Fibroblast of pulmonary artery (primary cell): ENCODE measurements around the gene TLR1.

ENCODE experiments used
- DNase-seq: peaks from one replicate; pipeline ENCODE4 v3.0.0-alpha.2; 2010; ENCODE audit warnings: low read depth
- H3K4me3 ChIP-seq: replicated peaks from 2 replicates; pipeline ENCODE4 v1.5.1; 2011; ENCODE audit warnings: low read depth, mild to moderate bottlenecking, control low read depth, low read length, moderate library complexity
- TF ChIP-seq, protein P1 (sequence below): IDR thresholded peaks from 2 replicates; pipeline ENCODE4 v1.5.1; 2011; ENCODE audit warnings: mild to moderate bottlenecking, control low read depth, low read length, inconsistent platforms; ENCODE audit errors: missing control alignments

TLR1 gene

DNA sequence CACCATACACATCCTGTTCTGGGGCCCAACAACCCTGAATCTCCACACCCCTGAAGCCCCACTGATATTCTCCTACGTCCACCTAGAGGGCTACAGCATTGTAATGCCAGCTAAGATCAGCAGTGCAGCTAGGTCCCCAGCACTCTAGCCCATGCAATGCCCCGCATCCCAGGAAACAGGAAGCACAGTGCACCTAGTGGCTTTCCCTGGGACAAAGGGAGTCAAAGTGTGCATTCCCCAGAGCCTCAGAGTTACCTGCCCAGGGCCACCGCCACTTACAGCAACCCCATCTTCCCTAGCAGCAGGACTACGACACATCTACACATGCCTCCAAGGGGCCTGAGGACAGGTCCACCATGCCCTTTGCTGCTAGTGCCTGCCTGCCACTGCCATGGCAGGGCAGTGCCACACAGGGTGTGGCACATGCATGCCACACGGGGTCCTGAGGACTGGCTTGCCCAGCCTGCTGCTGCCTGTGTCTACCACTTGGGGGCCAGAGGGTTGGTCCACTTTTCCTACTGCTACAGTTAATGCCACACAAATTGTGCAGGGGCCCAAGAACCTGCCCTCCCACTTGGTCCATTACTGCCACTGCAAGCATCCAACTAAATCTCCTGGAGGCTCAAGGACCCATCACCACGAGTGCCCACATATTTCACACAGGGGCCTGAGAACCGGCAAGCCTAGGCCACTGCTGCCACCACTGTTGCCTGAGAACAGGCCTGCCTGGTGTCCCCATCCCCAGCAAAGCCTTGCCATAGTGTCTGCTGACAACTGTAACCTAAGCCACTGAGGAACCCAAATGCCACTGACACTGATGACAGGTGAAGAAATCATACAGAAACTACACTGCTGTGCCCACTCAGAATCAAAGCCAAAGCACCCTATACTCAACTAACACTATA, 28.3 kb upstream of the TLR1 start:
- DNase-seq = no peak
- TF ChIP-seq, protein P1, sequence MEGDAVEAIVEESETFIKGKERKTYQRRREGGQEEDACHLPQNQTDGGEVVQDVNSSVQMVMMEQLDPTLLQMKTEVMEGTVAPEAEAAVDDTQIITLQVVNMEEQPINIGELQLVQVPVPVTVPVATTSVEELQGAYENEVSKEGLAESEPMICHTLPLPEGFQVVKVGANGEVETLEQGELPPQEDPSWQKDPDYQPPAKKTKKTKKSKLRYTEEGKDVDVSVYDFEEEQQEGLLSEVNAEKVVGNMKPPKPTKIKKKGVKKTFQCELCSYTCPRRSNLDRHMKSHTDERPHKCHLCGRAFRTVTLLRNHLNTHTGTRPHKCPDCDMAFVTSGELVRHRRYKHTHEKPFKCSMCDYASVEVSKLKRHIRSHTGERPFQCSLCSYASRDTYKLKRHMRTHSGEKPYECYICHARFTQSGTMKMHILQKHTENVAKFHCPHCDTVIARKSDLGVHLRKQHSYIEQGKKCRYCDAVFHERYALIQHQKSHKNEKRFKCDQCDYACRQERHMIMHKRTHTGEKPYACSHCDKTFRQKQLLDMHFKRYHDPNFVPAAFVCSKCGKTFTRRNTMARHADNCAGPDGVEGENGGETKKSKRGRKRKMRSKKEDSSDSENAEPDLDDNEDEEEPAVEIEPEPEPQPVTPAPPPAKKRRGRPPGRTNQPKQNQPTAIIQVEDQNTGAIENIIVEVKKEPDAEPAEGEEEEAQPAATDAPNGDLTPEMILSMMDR = peak; percentile 20
- H3K4me3 ChIP-seq = no peak overlapping the region

DNA sequence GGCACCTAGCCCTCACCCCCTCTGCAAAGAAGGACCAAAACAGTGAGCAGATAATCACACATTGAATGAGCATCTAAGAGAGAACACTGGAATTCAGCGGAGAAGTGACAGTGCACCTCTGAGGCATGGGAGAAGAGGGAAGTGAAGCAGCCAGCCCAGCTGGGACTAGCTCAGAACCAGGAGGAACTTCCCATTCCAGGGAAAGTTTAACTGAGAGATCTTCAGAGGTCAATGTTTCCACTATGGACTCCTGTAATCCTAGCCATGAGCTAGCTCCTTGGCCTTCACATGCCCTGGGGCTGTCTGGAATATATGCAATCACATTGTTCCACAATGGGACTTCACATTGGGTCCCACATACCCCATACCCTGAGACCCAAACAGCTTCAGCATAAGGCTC, 27.6 kb upstream of the TLR1 start:
- no peak overlapping the region for H3K4me3 ChIP-seq
- TF ChIP-seq, protein P1 = no peak
- no peak for DNase-seq

DNA sequence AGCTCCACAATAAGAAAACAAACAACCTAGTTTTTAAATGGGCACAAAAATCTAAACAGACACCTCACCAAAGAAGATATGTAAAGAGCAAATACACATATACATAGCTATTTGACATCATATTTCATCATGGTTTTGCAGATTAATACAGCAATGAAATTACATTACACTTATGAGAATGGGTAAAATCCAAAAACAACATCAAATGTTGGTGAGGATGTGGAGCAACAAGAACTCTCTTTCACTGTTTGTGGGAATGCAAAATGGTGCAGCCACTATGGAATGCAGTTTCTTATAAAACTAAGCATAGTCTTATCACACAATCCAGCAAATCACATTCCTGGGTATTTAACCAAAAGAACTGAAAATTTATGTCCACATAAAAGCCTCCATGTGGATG, 27.1 kb upstream of the TLR1 start:
- TF ChIP-seq, protein P1 = no peak
- DNase-seq = peak; percentile 17
- no peak overlapping the region for H3K4me3 ChIP-seq

DNA sequence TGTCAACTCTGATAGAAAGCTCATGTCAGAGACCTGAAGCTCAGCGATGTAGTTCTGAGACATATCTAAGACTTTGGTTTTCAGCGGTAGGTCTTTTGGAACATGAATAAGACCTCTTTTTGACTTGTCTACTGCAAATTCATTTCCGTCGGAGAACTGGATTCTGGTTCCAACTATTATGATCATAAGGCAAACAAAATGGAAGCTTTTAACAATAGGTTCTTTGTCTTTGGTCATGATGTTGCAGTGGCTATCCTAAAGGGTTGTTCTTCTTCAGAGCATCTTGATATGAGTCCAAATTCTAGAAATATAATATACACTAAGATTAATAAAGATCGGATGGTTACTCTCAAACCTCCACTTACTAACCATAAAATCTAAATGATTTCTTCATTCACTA, 24.6 kb upstream of the TLR1 start:
- TF ChIP-seq, protein P1 = no peak
- no peak for DNase-seq
- H3K4me3 ChIP-seq = no peak overlapping the region

DNA sequence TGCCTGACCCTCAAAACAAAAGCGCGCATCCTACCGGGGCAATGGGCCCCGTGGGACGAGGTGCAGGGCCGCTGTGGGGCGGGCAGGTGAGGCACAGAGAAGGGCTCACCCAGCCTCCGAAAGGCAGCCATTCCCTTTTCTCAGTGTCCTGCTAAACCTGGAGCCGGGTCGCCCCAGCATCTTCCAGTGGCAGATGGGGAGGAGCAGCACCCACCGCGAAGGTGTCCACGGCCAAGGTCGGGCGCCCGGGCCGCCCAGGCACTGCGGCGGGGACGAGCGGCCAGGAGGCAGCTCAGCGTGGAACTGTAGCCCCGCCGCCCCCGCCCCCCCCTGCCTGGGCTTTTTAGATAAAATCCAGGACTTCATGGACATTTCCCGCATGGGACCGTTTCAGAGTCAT, 19.2 kb upstream of the TLR1 start:
- H3K4me3 ChIP-seq = no peak overlapping the region
- TF ChIP-seq, protein P1 = no peak
- DNase-seq = no peak

DNA sequence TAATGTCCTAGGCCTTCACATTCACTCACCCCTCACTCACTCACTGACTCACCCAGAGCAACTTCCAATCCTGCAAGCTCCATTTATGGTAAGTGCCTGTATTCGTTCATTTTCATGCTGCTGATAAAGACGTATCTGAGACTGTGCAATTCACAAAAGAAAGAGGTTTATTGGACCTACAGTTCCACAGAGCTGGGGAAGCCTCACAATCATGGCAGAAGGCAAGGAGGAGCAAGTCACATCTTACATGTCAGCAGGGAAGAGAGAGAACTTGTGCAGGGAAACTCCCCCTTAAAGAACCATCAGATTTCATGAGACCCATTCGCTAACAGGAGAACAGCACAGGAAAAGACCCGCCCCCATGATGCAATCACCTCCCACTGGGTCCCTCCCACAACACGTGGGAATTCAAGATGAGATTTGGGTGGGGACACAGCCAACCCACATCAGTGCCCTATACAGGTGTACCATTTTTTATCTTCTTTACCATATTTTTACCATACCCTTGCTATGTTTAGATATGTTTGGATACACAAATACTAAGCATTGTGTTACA, 18.2 kb upstream of the TLR1 start:
- TF ChIP-seq, protein P1 = no peak
- no peak overlapping the region for H3K4me3 ChIP-seq

DNA sequence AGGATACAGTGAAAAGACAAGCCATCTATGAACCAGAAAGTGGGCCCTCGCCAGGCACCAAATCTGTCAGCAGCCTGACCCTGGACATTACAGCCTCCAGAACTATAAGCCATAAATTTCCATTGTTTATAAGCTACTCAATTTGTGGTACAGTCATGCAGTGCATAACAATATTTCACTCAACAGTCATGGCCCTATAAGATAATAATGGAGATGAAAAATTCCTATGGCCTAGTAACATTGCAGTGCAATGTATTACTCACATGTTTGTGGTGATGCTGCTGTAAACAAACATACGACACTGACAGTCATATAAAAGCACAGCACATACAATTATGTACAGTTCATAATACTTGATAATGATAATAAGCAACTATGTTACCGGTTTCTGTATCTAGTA, 17.1 kb upstream of the TLR1 start:
- no peak for DNase-seq
- TF ChIP-seq, protein P1 = no peak

More for the DNA sequence above, 18.2 kb upstream of the TLR1 start:
- DNase-seq = no peak

More for the DNA sequence above, 17.1 kb upstream of the TLR1 start:
- H3K4me3 ChIP-seq = no peak overlapping the region
